ENCODE results near the gene CCND1.

DNA sequence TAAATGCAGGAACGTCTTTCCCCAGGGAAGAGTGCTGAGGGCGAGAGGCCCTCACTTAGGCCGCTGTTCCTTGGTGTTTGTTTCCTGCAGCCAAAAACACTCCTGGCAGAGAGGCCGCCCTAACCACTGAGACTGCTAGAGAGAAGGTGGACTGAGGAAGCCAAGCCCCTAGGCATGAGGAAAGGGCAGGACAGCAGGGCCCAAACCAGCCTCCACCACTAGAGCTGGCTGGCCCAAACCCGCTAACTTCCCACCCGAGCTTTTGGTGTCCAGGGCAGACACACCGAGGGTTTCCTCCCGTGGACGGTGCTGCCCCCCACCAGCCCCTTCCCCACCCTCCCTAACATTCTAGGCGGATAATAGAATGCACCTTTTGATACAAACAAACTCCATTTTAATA is 56.9 kb downstream of the CCND1 start:
- TF ChIP-seq POLR2AphosphoS5 (IDR thresholded peaks at IDR 0.05; ENCODE audit: low read depth, low read length) (no peak), TAF1 (IDR thresholded peaks at IDR 0.05; ENCODE audit: borderline replicate concordance, insufficient read depth, low read length) (no peak)
- TF ChIP-seq, protein P1, sequence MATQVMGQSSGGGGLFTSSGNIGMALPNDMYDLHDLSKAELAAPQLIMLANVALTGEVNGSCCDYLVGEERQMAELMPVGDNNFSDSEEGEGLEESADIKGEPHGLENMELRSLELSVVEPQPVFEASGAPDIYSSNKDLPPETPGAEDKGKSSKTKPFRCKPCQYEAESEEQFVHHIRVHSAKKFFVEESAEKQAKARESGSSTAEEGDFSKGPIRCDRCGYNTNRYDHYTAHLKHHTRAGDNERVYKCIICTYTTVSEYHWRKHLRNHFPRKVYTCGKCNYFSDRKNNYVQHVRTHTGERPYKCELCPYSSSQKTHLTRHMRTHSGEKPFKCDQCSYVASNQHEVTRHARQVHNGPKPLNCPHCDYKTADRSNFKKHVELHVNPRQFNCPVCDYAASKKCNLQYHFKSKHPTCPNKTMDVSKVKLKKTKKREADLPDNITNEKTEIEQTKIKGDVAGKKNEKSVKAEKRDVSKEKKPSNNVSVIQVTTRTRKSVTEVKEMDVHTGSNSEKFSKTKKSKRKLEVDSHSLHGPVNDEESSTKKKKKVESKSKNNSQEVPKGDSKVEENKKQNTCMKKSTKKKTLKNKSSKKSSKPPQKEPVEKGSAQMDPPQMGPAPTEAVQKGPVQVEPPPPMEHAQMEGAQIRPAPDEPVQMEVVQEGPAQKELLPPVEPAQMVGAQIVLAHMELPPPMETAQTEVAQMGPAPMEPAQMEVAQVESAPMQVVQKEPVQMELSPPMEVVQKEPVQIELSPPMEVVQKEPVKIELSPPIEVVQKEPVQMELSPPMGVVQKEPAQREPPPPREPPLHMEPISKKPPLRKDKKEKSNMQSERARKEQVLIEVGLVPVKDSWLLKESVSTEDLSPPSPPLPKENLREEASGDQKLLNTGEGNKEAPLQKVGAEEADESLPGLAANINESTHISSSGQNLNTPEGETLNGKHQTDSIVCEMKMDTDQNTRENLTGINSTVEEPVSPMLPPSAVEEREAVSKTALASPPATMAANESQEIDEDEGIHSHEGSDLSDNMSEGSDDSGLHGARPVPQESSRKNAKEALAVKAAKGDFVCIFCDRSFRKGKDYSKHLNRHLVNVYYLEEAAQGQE (IDR thresholded peaks at IDR 0.05; ENCODE audit: insufficient read depth in 1 of 2, low read depth in 2 of 2, low read length in 2 of 2) = no peak

Measured in PFSK-1 (cell line).